ENCODE data around the gene CDK19. TPM values are rescaled to one million over a fixed set of nuclear protein-coding genes. Genes with fewer than 3 reads are reported as not detected.

CDK19 gene
- total and polyA plus RNA-seq, 2 of the 13 experiments (the other 11 are each of a cell fraction or from before 2014, with no cell fraction given): 13.4 to 27.0 TPM

DNA sequence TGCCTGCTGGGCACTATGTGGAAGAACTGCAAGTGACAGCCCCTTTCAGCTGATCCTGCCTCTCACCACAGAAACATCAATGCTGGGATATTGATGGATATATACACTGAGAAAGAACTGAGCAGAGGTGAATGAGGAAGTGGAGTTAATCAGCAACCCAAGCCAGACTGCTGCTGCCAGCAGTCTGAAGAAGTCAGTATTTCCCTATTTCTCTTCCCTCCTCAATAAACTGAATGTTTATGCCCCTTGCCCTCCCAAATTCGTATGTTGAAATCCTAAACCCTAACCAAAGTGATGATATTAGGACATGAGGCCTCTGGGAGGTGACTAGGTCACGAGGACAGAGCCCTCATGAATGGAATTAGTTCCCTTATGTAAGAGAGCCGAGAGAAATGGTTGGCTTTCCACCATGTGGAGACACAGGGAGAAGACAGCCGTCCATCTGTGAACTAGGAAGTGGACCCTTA lies 76.3 kb downstream of the CDK19 start (continued):
- TF ChIP-seq, protein P1, sequence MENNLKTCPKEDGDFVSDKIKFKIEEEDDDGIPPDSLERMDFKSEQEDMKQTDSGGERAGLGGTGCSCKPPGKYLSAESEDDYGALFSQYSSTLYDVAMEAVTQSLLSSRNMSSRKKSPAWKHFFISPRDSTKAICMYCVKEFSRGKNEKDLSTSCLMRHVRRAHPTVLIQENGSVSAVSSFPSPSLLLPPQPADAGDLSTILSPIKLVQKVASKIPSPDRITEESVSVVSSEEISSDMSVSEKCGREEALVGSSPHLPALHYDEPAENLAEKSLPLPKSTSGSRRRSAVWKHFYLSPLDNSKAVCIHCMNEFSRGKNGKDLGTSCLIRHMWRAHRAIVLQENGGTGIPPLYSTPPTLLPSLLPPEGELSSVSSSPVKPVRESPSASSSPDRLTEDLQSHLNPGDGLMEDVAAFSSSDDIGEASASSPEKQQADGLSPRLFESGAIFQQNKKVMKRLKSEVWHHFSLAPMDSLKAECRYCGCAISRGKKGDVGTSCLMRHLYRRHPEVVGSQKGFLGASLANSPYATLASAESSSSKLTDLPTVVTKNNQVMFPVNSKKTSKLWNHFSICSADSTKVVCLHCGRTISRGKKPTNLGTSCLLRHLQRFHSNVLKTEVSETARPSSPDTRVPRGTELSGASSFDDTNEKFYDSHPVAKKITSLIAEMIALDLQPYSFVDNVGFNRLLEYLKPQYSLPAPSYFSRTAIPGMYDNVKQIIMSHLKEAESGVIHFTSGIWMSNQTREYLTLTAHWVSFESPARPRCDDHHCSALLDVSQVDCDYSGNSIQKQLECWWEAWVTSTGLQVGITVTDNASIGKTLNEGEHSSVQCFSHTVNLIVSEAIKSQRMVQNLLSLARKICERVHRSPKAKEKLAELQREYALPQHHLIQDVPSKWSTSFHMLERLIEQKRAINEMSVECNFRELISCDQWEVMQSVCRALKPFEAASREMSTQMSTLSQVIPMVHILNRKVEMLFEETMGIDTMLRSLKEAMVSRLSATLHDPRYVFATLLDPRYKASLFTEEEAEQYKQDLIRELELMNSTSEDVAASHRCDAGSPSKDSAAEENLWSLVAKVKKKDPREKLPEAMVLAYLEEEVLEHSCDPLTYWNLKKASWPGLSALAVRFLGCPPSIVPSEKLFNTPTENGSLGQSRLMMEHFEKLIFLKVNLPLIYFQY (CRISPR knock-in tag; IDR thresholded peaks at IDR 0.05; ENCODE audit: borderline replicate concordance): no peak
- TF ChIP-seq ZNF30 (CRISPR knock-in tag; IDR thresholded peaks at IDR 0.05): no peak
- peak; percentile 43; the same call in 1 of the 2 replicates for TF ChIP-seq MIER2 (CRISPR knock-in tag; IDR thresholded peaks at IDR 0.05)
- no peak for TF ChIP-seq NFYC (CRISPR knock-in tag; IDR thresholded peaks at IDR 0.05)
- TF ChIP-seq ZNF841 (CRISPR knock-in tag; IDR thresholded peaks at IDR 0.05; ENCODE audit: borderline replicate concordance): no peak
- TF ChIP-seq BORCS8-MEF2B (CRISPR knock-in tag; IDR thresholded peaks at IDR 0.05): no peak
- no peak for TF ChIP-seq HMG20B (CRISPR knock-in tag; conservative IDR thresholded peaks at IDR 0.05)
- TF ChIP-seq, protein P2, sequence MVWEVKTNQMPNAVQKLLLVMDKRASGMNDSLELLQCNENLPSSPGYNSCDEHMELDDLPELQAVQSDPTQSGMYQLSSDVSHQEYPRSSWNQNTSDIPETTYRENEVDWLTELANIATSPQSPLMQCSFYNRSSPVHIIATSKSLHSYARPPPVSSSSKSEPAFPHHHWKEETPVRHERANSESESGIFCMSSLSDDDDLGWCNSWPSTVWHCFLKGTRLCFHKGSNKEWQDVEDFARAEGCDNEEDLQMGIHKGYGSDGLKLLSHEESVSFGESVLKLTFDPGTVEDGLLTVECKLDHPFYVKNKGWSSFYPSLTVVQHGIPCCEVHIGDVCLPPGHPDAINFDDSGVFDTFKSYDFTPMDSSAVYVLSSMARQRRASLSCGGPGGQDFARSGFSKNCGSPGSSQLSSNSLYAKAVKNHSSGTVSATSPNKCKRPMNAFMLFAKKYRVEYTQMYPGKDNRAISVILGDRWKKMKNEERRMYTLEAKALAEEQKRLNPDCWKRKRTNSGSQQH (CRISPR knock-in tag; IDR thresholded peaks at IDR 0.05; ENCODE audit: low read depth): peak; percentile 25; the same call in 1 of the 2 replicates
- no peak for TF ChIP-seq SP4 (CRISPR knock-in tag; IDR thresholded peaks at IDR 0.05)
- TF ChIP-seq, protein P3, sequence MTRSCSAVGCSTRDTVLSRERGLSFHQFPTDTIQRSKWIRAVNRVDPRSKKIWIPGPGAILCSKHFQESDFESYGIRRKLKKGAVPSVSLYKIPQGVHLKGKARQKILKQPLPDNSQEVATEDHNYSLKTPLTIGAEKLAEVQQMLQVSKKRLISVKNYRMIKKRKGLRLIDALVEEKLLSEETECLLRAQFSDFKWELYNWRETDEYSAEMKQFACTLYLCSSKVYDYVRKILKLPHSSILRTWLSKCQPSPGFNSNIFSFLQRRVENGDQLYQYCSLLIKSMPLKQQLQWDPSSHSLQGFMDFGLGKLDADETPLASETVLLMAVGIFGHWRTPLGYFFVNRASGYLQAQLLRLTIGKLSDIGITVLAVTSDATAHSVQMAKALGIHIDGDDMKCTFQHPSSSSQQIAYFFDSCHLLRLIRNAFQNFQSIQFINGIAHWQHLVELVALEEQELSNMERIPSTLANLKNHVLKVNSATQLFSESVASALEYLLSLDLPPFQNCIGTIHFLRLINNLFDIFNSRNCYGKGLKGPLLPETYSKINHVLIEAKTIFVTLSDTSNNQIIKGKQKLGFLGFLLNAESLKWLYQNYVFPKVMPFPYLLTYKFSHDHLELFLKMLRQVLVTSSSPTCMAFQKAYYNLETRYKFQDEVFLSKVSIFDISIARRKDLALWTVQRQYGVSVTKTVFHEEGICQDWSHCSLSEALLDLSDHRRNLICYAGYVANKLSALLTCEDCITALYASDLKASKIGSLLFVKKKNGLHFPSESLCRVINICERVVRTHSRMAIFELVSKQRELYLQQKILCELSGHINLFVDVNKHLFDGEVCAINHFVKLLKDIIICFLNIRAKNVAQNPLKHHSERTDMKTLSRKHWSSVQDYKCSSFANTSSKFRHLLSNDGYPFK (CRISPR knock-in tag; IDR thresholded peaks at IDR 0.05; ENCODE audit: borderline replicate concordance): no peak
- TF ChIP-seq LRRFIP1 (CRISPR knock-in tag; conservative IDR thresholded peaks at IDR 0.05): no peak
- TF ChIP-seq JARID2 (CRISPR knock-in tag; IDR thresholded peaks at IDR 0.05; ENCODE audit: insufficient replicate concordance): no peak
- peak; percentile 91 for TF ChIP-seq ZNF644 (CRISPR knock-in tag; IDR thresholded peaks at IDR 0.05; ENCODE audit: low read depth)
- TF ChIP-seq NFKBIZ (CRISPR knock-in tag; IDR thresholded peaks at IDR 0.05): no peak
- TF ChIP-seq ATRX (CRISPR knock-in tag; IDR thresholded peaks at IDR 0.05; ENCODE audit: borderline replicate concordance): no peak
- peak; percentile 86; the same call in 1 of the 2 replicates for TF ChIP-seq ZNF430 (CRISPR knock-in tag; IDR thresholded peaks at IDR 0.05)
- TF ChIP-seq ZNF776 (CRISPR knock-in tag; IDR thresholded peaks at IDR 0.05): no peak

Measured in HepG2 (cell line).